NCI-H2227 treated with DMSO at 0.1 percent for 48 hours (cell line): ENCODE data around the gene TPSAB1.
"Not testable (repeated sequence)": the region's sequence is repeated elsewhere in the genome, so short reads cannot be mapped to it uniquely, and the experiment has no call there.

Experiments
- DNase-seq: peaks from one replicate; lab custom pipeline; 2025; lab: John Stamatoyannopoulos, UW

The TPSAB1 gene

GRCh38 chr16:1247903-1248537 lies 7.5 kb downstream of the TPSAB1 start:
- not testable (repeated sequence) for DNase-seq

GRCh38 chr16:1249031-1249755 lies 8.7 kb downstream of the TPSAB1 start:
- not testable (repeated sequence) for DNase-seq

GRCh38 chr16:1253701-1254364 lies 13.3 kb downstream of the TPSAB1 start:
- not testable (repeated sequence) for DNase-seq

- not testable (repeated sequence) for DNase-seq
These were observed 14.3 kb downstream of the TPSAB1 start for GRCh38 chr16:1254821-1255220.

- DNase-seq, result not testable (repeated sequence)
These were observed 15.0 kb downstream of the TPSAB1 start, which contains the start of gene TPSD1 for GRCh38 chr16:1255276-1256122. Gene TPSD1 (plus strand): TSS chr16:1256069. CDS start chr16:1256281, 212 bp downstream.

- DNase-seq, result not testable (repeated sequence)
These were observed 15.9 kb downstream of the TPSAB1 start for GRCh38 chr16:1256296-1256873.

- no peak for DNase-seq
These were observed 16.4 kb downstream of the TPSAB1 start for GRCh38 chr16:1256874-1257322.

- no peak for DNase-seq
These were observed 17.2 kb downstream of the TPSAB1 start for GRCh38 chr16:1257561-1258224.

- no peak for DNase-seq
These were observed 17.7 kb downstream of the TPSAB1 start for GRCh38 chr16:1258225-1258600.

- no peak for DNase-seq
These were observed 18.6 kb downstream of the TPSAB1 start for GRCh38 chr16:1258906-1259759.

- no peak for DNase-seq
These were observed 19.2 kb downstream of the TPSAB1 start for GRCh38 chr16:1259760-1260068.

GRCh38 chr16:1260101-1260680 lies 19.7 kb downstream of the TPSAB1 start:
- DNase-seq, result no peak

GRCh38 chr16:1261131-1261892 lies 20.8 kb downstream of the TPSAB1 start:
- no peak for DNase-seq

- DNase-seq, result no peak
These were observed 21.8 kb downstream of the TPSAB1 start for GRCh38 chr16:1262210-1262845.

- DNase-seq, result no peak
These were observed 22.3 kb downstream of the TPSAB1 start for GRCh38 chr16:1262846-1263221.

GRCh38 chr16:1263591-1264344 lies 23.3 kb downstream of the TPSAB1 start:
- no peak for DNase-seq

- DNase-seq, result no peak
These were observed 24.0 kb downstream of the TPSAB1 start for GRCh38 chr16:1264345-1265089.
